ENCODE measurements around the gene SDCCAG8. TPM values are rescaled to one million over a fixed set of nuclear protein-coding genes. Genes with fewer than 3 reads are reported as not detected.

The SDCCAG8 gene
- total and polyA plus RNA-seq, 2 of the 8 experiments (the other 6 are each of a cell fraction or from before 2014, with no cell fraction given), result 15.6 to 21.0 TPM

- Histone ChIP-seq H2BK20ac (ENCODE audit: low read length) (no peak overlapping the region), H3K23ac (ENCODE audit: insufficient read length) (no peak overlapping the region), H2AFZ (ENCODE audit: low read length) (no peak overlapping the region), H2BK15ac (ENCODE audit: low read length) (no peak overlapping the region), H3K18ac (ENCODE audit: extremely low read depth, low read length) (no peak overlapping the region), H3K79me2 (ENCODE audit: control insufficient read depth in 1 of 2, insufficient read depth in 2 of 2, low read length in 2 of 2) (no peaks in the 10 kb centered on the region), H3K23me2 (ENCODE audit: low read depth, low read length) (no peaks in the 10 kb centered on the region; the same call in 1 of the 2 replicates), H3K27ac (ENCODE audit: low read depth, low read length) (no peak overlapping the region), H3K9ac (replicated peaks in 1 of 4; ENCODE audit: extremely low read depth in 1 of 4, low read depth in 3 of 4, low read length in 3 of 4) (no peak overlapping the region), H3K36me3 (ENCODE audit: control insufficient read depth in 2 of 4, insufficient read depth in 4 of 4, low read length in 3 of 4) (no peaks in the 10 kb centered on the region), H3K14ac (ENCODE audit: insufficient read length) (no peak overlapping the region), H2BK12ac (ENCODE audit: low read depth, low read length) (no peak overlapping the region), H2BK120ac (replicated peaks; ENCODE audit: low read depth, low read length) (no peak overlapping the region), H3K4me3 (ENCODE audit: extremely low read depth in 1 of 4, insufficient read depth in 2 of 4, low read depth in 3 of 4, low read length in 4 of 4) (no peak overlapping the region), H3K56ac (replicated peaks; ENCODE audit: insufficient read length, low read depth, low read length) (no peak overlapping the region), H2BK5ac (ENCODE audit: low read depth, low read length) (no peak overlapping the region), H4K91ac (replicated peaks; ENCODE audit: insufficient read length, low read length) (no peak overlapping the region), H3K27me3 (replicated peaks in 1 of 4; ENCODE audit: control insufficient read depth in 3 of 4, extremely low read depth in 1 of 4, insufficient read depth in 3 of 4, low read length in 3 of 4) (no peaks in the 10 kb centered on the region), H3K79me1 (ENCODE audit: low read depth, low read length) (no peaks in the 10 kb centered on the region), H3K4me1 (replicated peaks in 1 of 4; ENCODE audit: control insufficient read depth in 3 of 4, insufficient read depth in 4 of 4, low read length in 3 of 4) (peaks cover 2 to 7% (median 6%) of the 10 kb centered on the region in 4 experiments; a peak in 6 of 7 replicates), H2AK5ac (ENCODE audit: low read depth, low read length) (no peak overlapping the region), H3K4ac (replicated peaks; ENCODE audit: insufficient read length, low read depth, low read length) (no peak overlapping the region), H3K4me2 (ENCODE audit: insufficient read depth in 1 of 2, low read depth in 2 of 2, low read length in 2 of 2) (no peak overlapping the region), H3K9me3 (ENCODE audit: insufficient read depth in 2 of 2, low read depth in 1 of 2, low read length in 1 of 2) (no peaks in the 10 kb centered on the region), H4K8ac (ENCODE audit: extremely low read depth, insufficient read depth, low read length) (no peak overlapping the region), H4K5ac (ENCODE audit: insufficient read length, low read depth, low read length) (no peak overlapping the region), H4K20me1 (replicated peaks in 1 of 2; ENCODE audit: control insufficient read depth in 1 of 2, insufficient read depth in 2 of 2, low read length in 2 of 2) (no peaks in the 10 kb centered on the region)
- WGBS, 2 experiments (ENCODE audit: extremely low coverage in 1 of 2, insufficient coverage in 1 of 2, insufficient read length in 1 of 2, insufficient replicate concordance in 2 of 2, low coverage in 1 of 2, low lambda C conversion rate in 2 of 2, missing lambda C conversion rate in 1 of 2), result 80% methylated on average over 2 of the region's 2 CpGs; no CpG with 5 or more reads in 1 of the 2 experiments
- FAIRE-seq (no peak), DNase-seq (ENCODE audit: low read depth in 1 of 2, low spot score in 2 of 2) (no peak)
- ChIA-PET POLR2A (ENCODE audit: partially characterized antibody) (no interaction called here), CTCF (ENCODE audit: partially characterized antibody) (interaction anchor here (0.6 to 6.5 kb wide), 17 partner anchors 10 to 989 kb away, joined by 3 to 49 read pairs (median 4); no protein-coding TSS in a partner anchor)
- peak; percentile 73 to 74 for TF ChIP-seq RAD21 (IDR thresholded peaks at IDR 0.05 in 1 of 2, conservative IDR thresholded peaks at IDR 0.05 in 1 of 2; ENCODE audit: low read depth in 2 of 2, low read length in 2 of 2)
- TF ChIP-seq CTCF (IDR thresholded peaks at IDR 0.05; ENCODE audit: control extremely low read depth in 1 of 3, insufficient read depth in 1 of 3, low read depth in 1 of 3, low read length in 3 of 3), result peak in 2 of 3 experiments; percentile 29 to 52; a peak in 2 of 4 replicates
- TF ChIP-seq NANOG (IDR thresholded peaks at IDR 0.05; ENCODE audit: insufficient read depth, low read depth, low read length, poor library complexity, severe bottlenecking), result no peak
- TF ChIP-seq SRF (IDR thresholded peaks at IDR 0.05; ENCODE audit: low read depth, low read length), result no peak
- TF ChIP-seq POLR2AphosphoS5 (IDR thresholded peaks at IDR 0.05; ENCODE audit: low read depth, low read length), result no peak
- TF ChIP-seq KDM4A (IDR thresholded peaks at IDR 0.05; ENCODE audit: low read depth, low read length, severe bottlenecking), result no peak
- TF ChIP-seq MAX (IDR thresholded peaks at IDR 0.05), result no peak
Observed at GRCh38 chr1:243409284-243409683, 153.4 kb downstream of the SDCCAG8 start.

Measured in H1 (cell line).